Renal pelvis (tissue), 3 donors: ENCODE results near the gene ABT1. TPM values are rescaled to one million over a fixed set of nuclear protein-coding genes. Genes with fewer than 3 reads are reported as not detected.

ENCODE experiments used
- polyA plus RNA-seq, 3 donors: library from polyadenylated mRNA; unstranded; fragments of 120-200 nt; gene quantifications; one replicate each; pipeline ENCODE4 v1.2.1, GENCODE V29; 2013; ENCODE audit not compliant: insufficient read length in 3 of 3

ABT1 gene
- polyA plus RNA-seq, 3 donors = 15.4 to 17.9 (median 16.7) TPM

Other genes starting within 250 kb of the ABT1 start
- 10 to 100 TPM; 12.7 to 22.2 (median 13.0) TPM for gene BTN3A2, start 231.8 kb upstream of the ABT1 start, polyA plus RNA-seq
- gene BTN2A2, start 213.8 kb upstream of the ABT1 start, polyA plus RNA-seq = 10 to 100 TPM; 12.2 to 16.4 (median 15.3) TPM
- 10 to 100 TPM; 17.6 to 31.5 (median 30.8) TPM for gene BTN3A1, start 194.7 kb upstream of the ABT1 start, polyA plus RNA-seq
- gene BTN3A3, start 156.4 kb upstream of the ABT1 start, polyA plus RNA-seq = 10 to 100 TPM; 14.5 to 20.5 (median 15.4) TPM
- 10 to 100 TPM; 27.8 to 35.3 (median 34.3) TPM for gene BTN2A1, start 139.0 kb upstream of the ABT1 start, polyA plus RNA-seq
- under 1 TPM; 0.16 to 0.23 (median 0.18) TPM for gene BTN1A1, start 96.7 kb upstream of the ABT1 start, polyA plus RNA-seq
- gene HMGN4, start 58.6 kb upstream of the ABT1 start, polyA plus RNA-seq = 10 to 100 TPM; 73.7 to 86.5 (median 83.3) TPM
- 10 to 100 TPM; 34.4 to 38.8 (median 36.6) TPM for gene ZNF322, start 62.8 kb downstream of the ABT1 start, polyA plus RNA-seq